Right lobe of liver (tissue), 6 donors: ENCODE data around the gene RCL1. TPM values are rescaled to one million over a fixed set of nuclear protein-coding genes. Genes with fewer than 3 reads are reported as not detected.

Experiments
- ATAC-seq, 4 donors: fragments of 200-7000 bp; cut with Tn5 transposase; one replicate each; pipeline ENCODE4 v1.9.1; 2020; ENCODE audit warnings: mild to moderate bottlenecking in 4 of 4, moderate library complexity in 4 of 4
- DNase-seq, 3 donors: peaks; one replicate each; pipeline ENCODE4 v3.0.0-alpha.2; 2020
- H3K27ac ChIP-seq, 3 donors: fragments of 200-600 bp; one replicate each; pipeline ENCODE4 v1.8.0; 2022
- H3K27me3 ChIP-seq, 2 donors: fragments of 200-600 bp; one replicate each; pipeline ENCODE4 v1.8.0; 2022
- H3K36me3 ChIP-seq, 4 donors: fragments of 200-600 bp; sonication (generic) in 1 of 4; one replicate each; pipeline versions ENCODE4 v1.5.1 to v1.8.0; 2017 to 2022; ENCODE audit warnings: control low read depth in 1 of 4
- H3K4me1 ChIP-seq, 4 donors: fragments of 200-600 bp; sonication (generic) in 1 of 4; one replicate each; pipeline versions ENCODE4 v1.5.1 to v1.8.0; 2017 to 2022; ENCODE audit warnings: control low read depth in 1 of 4
- H3K4me3 ChIP-seq, 3 donors: fragments of 200-600 bp; one replicate each; pipeline ENCODE4 v1.8.0; 2022
- H3K9me3 ChIP-seq, 4 donors: fragments of 200-600 bp; sonication (generic) in 1 of 4; one replicate each; pipeline versions ENCODE4 v1.5.1 to v1.8.0; 2017 to 2022; ENCODE audit warnings: control low read depth in 1 of 4
- CTCF ChIP-seq, 4 donors: fragments of 200-600 bp in 3 of 4; fragments of 450-650 bp in 1 of 4; IDR thresholded peaks; one replicate each; pipeline versions ENCODE4 v1.5.1 to v1.8.0; 2016 to 2022; ENCODE audit warnings: antibody characterized with exemption in 4 of 4, mild to moderate bottlenecking in 2 of 4
- POLR2A ChIP-seq: fragments of 450-650 bp; IDR thresholded peaks from one replicate; pipeline ENCODE4 v1.6.1; 2017; ENCODE audit warnings: antibody characterized with exemption, mild to moderate bottlenecking
- WGBS: methylation state at CpG from one replicate; pipeline ENCODE4 v1.1.6; 2018; ENCODE audit warnings: low coverage, low lambda C conversion rate; ENCODE audit not compliant: insufficient coverage; ENCODE audit errors: missing lambda C conversion rate; 5-methylcytosine and 5-hydroxymethylcytosine counted together
- intact Hi-C, 2 donors: fragments of 100-400 bp; cut with DNase I; formaldehyde crosslinking; loops; one replicate each; pipeline versions ENCODE4 v1.11.2 to v1.14.1; 2022
- microRNA-seq, 2 donors: library from miRNA; unstranded; fragments of <30 nt; microRNA quantifications; one replicate each; pipeline ENCODE4, GENCODE V29; 2019 to 2020
- small RNA-seq, 2 experiments: library from RNA; depleted of rRNA; stranded (forward); fragments of <200 nt; gene quantifications; one replicate each; pipeline ENCODE3, GENCODE V24; 2016
- total RNA-seq, 6 experiments: library from RNA; depleted of rRNA in 2 of 6; stranded (reverse); fragments of >200 nt in 2 of 6; fragmentation: NEBNext Ultra II Directional in 3 of 6; extraction: Animal tissue kit (Norgen Biotek cat#: 25700) in 3 of 6; gene quantifications; one replicate each; pipeline versions ENCODE4 v1.1.0 to v1.2.4, GENCODE V29; 2016 to 2023
- donor health status: DM: no; HTN: yes; CAD: no.
- donor health status: DM: no; HTN: no; CAD: no.
- donor health status: DM: no; HTN: no; CAD: no.
- donor health status: DM: no; HTN: yes; CAD: no.
- donor health status: DM: no; HTN: yes; CAD: no.

RCL1 gene
- total RNA-seq, 6 experiments from 2014 or later = 20.2 to 108 (median 63.4) TPM

DNA sequence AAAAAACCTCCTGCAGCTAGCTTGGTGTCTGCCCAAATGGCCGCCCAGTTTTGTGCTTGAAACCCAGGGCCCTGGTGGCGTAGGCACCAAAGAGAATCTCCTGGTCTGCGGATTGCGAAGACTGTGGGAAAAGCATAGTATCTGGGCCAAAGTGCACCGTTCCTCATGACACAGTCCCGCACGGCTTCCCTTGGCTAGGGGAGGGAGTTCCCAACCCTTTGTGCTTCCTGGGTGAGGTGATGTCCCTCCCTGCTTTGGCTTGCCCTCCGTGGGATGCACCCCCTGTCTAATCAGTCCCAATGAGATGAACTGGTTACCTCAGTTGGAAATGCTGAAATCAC, 109.4 kb downstream of the RCL1 start:
- ATAC-seq (peak in 1 of 4 donors; percentile 20), DNase-seq (no peak)
- Histone ChIP-seq H3K9me3 (no peaks in the 10 kb centered on the region), H3K4me1 (peaks cover 0 to 12% (median 3%) of the 10 kb centered on the region in 4 donors), H3K4me3 (no peak overlapping the region), H3K27me3 (no peaks in the 10 kb centered on the region), H3K36me3 (no peaks in the 10 kb centered on the region), H3K27ac (peak overlapping the region in 1 of 3 donors; percentile 5)
- no CpG with 5 or more reads among the region's 8 CpGs for WGBS
- TF ChIP-seq POLR2A = no peak
- intact Hi-C loops = no loop called here

DNA sequence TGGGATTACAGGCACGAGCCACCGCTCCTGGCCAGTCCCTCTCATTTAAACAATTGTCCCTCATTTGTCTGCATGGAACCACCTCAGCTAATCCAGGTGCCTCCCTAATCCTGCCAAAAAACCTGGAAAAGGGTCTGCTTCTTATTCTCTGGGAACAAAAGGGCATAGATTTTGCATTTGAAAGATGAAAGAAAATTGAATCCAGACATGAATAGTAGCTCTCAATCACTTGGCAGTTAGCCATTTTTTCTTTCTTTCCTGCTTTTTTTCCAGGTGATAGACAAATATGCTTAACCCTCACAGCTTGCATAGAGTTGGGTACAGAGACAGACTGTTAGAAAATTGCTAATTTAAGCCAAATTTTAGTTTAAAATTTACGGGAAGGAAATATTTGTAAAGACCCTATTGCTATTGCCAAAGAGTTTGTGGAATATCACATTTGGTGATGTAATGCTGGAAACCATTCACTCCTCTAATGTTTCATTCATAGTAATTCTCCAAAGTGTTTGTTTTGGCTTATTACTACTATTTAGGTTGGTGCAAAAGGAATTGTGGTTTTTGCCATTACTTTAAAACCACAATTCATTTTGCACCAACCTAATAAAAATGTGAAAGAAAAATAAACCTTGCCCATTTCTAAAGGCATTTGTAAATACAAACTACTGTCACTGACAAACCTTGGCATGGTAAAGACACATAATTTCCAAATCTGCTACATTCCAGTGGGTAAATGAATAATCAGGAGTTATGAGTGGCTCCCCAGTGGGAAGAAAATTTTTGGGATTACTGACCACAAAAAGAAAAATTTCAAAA, 111.8 kb downstream of the RCL1 start:
- TF ChIP-seq CTCF (IDR thresholded peaks at IDR 0.05) (no peak), POLR2A (no peak)
- peaks cover 0 to 12% (median 3%) of the 10 kb centered on the region in 4 donors for H3K4me1 ChIP-seq
- H3K27ac ChIP-seq = no peak overlapping the region
- H3K27me3 ChIP-seq = no peaks in the 10 kb centered on the region
- H3K4me3 ChIP-seq = no peak overlapping the region
- H3K9me3 ChIP-seq = no peaks in the 10 kb centered on the region
- ATAC-seq (peak; percentile 52 to 77 (median 70)), DNase-seq (no peak)
- no peaks in the 10 kb centered on the region for H3K36me3 ChIP-seq
- 57% methylated on average over 3 of the region's 3 CpGs for WGBS
- intact Hi-C loops = no loop called here

DNA sequence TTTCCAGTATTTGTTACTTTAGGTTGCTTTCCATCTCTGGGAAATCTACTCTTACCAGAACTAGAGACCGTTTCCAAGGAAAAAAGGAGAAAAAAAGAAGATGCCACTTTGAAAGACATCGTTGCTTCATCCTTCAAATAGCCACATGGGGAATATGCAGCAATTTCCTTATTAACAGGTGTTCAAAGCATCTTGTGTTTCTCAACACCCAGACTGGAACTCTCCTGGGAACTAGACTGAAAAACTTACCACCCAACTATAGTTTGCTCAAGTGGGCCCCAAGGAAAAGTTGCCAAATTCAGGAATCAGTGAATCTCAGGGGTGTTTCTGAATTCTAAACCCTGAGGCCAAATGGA, 112.4 kb downstream of the RCL1 start:
- Histone ChIP-seq H3K36me3 (no peaks in the 10 kb centered on the region), H3K27ac (no peak overlapping the region), H3K9me3 (no peaks in the 10 kb centered on the region), H3K4me1 (peaks cover 0 to 12% (median 3%) of the 10 kb centered on the region in 4 donors), H3K4me3 (no peak overlapping the region), H3K27me3 (no peaks in the 10 kb centered on the region)
- no peak for TF ChIP-seq CTCF (IDR thresholded peaks at IDR 0.05)
- no peak for TF ChIP-seq POLR2A
- no peak for DNase-seq
- 71% methylated on average over 2 of the region's 2 CpGs for WGBS
- intact Hi-C loops = no loop called here
- ATAC-seq = no peak

Small RNAs within 50 kb of the gene (microRNA-seq; reads per million reads assigned to microRNA genes)
- gene MIR101-2 = 73.4 to 204 reads per million in 2 donors

Small RNAs within 50 kb of the gene (small RNA-seq; reads per million reads assigned to genes)
- gene AL158147.1 (0 reads per million in 2 experiments), gene MIR101-2 (0 reads per million in 2 experiments)

Other genes starting within 250 kb of the RCL1 start
- 10 to 100 TPM in 2 of 6 experiments, 1 to 10 TPM in 4; 7.8 to 12.4 (median 9.3) TPM for gene PLPP6, start 130.7 kb upstream of the RCL1 start, total RNA-seq
- 10 to 100 TPM in 1 of 6 experiments, 1 to 10 TPM in 5; 3.7 to 18.8 (median 5.0) TPM for gene SPATA6L, start 126.5 kb upstream of the RCL1 start, total RNA-seq
- 10 to 100 TPM; 20.9 to 42.4 (median 30.8) TPM for gene CDC37L1, start 113.4 kb upstream of the RCL1 start, total RNA-seq
- gene AK3, start 51.7 kb upstream of the RCL1 start, total RNA-seq = 100 to 1,000 TPM in 3 of 6 experiments, 10 to 100 TPM in 3; 72.4 to 131 (median 99.5) TPM
- gene JAK2, start 192.3 kb downstream of the RCL1 start, total RNA-seq = 1 to 10 TPM; 3.6 to 6.5 (median 4.4) TPM